Activated naive CD4-positive, alpha-beta T cell treated with anti-CD3 and anti-CD28 coated beads for 36 hours (primary cell): ENCODE results near the gene CHADL. TPM values are rescaled to one million over a fixed set of nuclear protein-coding genes. Genes with fewer than 3 reads are reported as not detected.

Source experiments
- CTCF ChIA-PET: fragments of 350-600 bp; sonication (Branson Sonifier 250); formaldehyde crosslinking; loops from one replicate; lab custom pipeline; 2021; ENCODE audit warnings: antibody characterized with exemption; lab: Charles Lee
- DNase-seq: peaks from one replicate; pipeline ENCODE4 v3.0.0-alpha.2; 2020
- H3K27ac Mint-ChIP-seq: one replicate; pipeline ENCODE4 v1.8.0; 2021; ENCODE audit warnings: mild to moderate bottlenecking, mixed read lengths
- H3K27me3 Mint-ChIP-seq: one replicate; pipeline ENCODE4 v1.8.0; 2021; ENCODE audit warnings: low read depth, mixed read lengths
- H3K36me3 Mint-ChIP-seq: one replicate; pipeline ENCODE4 v1.8.0; 2021; ENCODE audit warnings: low read depth, mixed read lengths
- H3K4me1 Mint-ChIP-seq: one replicate; pipeline ENCODE4 v1.8.0; 2021; ENCODE audit warnings: low read depth, mixed read lengths
- H3K4me3 Mint-ChIP-seq: one replicate; pipeline ENCODE4 v1.8.0; 2021; ENCODE audit warnings: mild to moderate bottlenecking, moderate library complexity, mixed read lengths
- H3K9me3 Mint-ChIP-seq: one replicate; pipeline ENCODE4 v1.8.0; 2021; ENCODE audit warnings: mixed read lengths
- intact Hi-C: fragments of 100-400 bp; cut with micrococcal nuclease; formaldehyde crosslinking; loops from one replicate; pipeline ENCODE4 v1.15.1; 2023
- total RNA-seq, 2 experiments: library from RNA; stranded (reverse); gene quantifications; one replicate each; pipeline ENCODE4 v1.2.3, GENCODE V29; 2021

Gene CHADL
- total RNA-seq, 2 experiments from 2014 or later = 0.17 TPM; not detected in 1

DNA sequence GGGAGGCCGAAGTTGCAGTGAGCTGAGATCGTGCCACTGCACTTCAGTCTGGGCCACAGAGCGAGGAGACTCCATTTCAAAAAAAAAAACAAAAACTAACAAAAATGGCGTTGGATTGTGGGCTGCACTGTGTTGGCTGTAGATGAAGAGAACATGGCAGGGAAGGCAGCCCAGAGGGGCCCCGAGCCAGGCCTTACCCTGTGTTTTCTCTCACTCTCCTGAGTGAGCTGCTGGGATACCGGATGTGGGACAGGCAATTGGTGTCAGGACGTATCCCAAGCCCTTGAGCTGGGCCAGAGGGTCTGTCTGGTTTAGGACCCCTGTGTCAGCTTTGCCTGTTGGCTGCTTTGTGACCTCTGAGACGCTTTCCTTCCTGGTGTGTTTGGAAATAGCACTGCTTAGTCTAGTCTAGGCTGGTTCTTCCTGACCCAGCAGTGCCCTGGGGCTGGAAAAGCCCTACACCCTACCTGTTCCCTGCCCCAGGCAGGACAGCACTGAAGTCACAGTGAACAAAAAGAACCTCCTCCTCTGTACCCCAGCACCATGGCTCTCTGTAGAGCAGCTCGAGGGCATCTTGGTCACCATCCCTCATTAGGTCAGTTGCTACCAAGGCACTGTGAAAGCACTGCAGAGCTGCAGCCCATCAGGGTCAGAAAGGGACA, 17.8 kb downstream of the CHADL start:
- peaks cover 32% of the 10 kb centered on the region for H3K36me3 Mint-ChIP-seq
- intact Hi-C loops = no loop called here
- DNase-seq = no peak
- H3K4me1 Mint-ChIP-seq = peaks cover 5% of the 10 kb centered on the region
- no peaks in the 10 kb centered on the region for H3K9me3 Mint-ChIP-seq
- no peak overlapping the region for H3K4me3 Mint-ChIP-seq
- H3K27ac Mint-ChIP-seq = no peak overlapping the region
- CTCF ChIA-PET = interaction anchor here (0.7 to 1.6 kb wide), 2 partner anchors 15 to 408 kb away, joined by 3 to 8 read pairs; no protein-coding TSS in a partner anchor
- H3K27me3 Mint-ChIP-seq = no peaks in the 10 kb centered on the region

GRCh38 chr22:41217553-41218157, 23.1 kb downstream of the CHADL start:
- Mint-ChIP-seq H3K4me3 (peak overlapping the region; percentile 63), H3K27me3 (no peaks in the 10 kb centered on the region), H3K4me1 (peaks cover 28% of the 10 kb centered on the region), H3K27ac (peak overlapping the region; percentile 90), H3K9me3 (no peaks in the 10 kb centered on the region), H3K36me3 (peaks cover 38% of the 10 kb centered on the region)
- intact Hi-C loops = loop anchor here (1.0 to 5.0 kb wide), 8 partner anchors 12 to 295 kb away; partner anchors contain the start of genes L3MBTL2 and RBX1
- DNase-seq = peak; percentile 84
- CTCF ChIA-PET = interaction anchor here (1.1 kb wide), 3 partner anchors 19 to 295 kb away, joined by 3 to 5 read pairs (median 4); no protein-coding TSS in a partner anchor

DNA sequence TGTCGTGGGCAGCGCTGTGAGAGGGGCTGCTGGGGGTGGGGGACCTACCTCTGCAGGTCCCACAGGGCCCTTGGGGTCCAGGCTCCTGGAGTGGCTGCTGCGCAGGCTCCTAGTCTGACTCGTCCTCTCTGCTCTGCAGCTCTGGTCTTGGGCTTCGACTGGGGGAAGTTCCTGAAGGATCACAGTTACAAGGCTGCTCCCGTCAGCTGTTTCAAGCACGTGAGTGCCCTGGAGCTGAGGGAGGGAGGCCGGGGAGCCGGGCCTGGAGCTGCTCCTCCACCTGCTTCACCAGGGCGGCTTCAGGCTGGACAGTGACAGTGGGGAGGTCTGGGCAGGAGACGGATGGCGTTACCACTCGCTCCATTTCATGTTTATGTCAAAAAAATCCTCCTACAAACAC, 23.7 kb downstream of the CHADL start:
- CTCF ChIA-PET = interaction anchor here (1.1 kb wide), 2 partner anchors 20 to 294 kb away, joined by 4 to 5 read pairs; no protein-coding TSS in a partner anchor

DNA sequence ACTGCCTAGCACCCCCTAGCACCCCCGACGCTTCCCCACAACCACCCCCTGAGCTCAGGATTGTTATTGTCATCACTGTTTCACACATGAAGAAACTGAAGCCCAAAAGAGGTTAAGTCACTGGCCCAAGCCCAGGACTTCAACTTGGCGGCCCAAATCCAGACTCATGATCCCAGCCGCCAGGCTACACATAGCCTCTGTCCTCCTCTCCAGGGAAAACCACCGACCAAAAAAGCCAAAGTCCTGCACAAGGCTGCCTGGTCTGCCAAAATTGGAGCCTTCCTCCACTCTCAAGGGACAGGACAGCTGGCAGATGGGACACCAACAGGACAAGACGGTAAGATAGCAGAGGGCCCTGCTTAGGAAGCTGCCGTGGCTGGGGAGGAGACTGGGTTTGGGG, 24.8 kb downstream of the CHADL start:
- H3K27me3 Mint-ChIP-seq = no peaks in the 10 kb centered on the region
- peak overlapping the region; percentile 90 for H3K27ac Mint-ChIP-seq
- no peak for DNase-seq
- H3K4me1 Mint-ChIP-seq = peaks cover 28% of the 10 kb centered on the region
- no peak overlapping the region for H3K4me3 Mint-ChIP-seq
- H3K9me3 Mint-ChIP-seq = no peaks in the 10 kb centered on the region
- peaks cover 37% of the 10 kb centered on the region for H3K36me3 Mint-ChIP-seq
- CTCF ChIA-PET = no interaction called here
- intact Hi-C loops = loop anchor here (2.0 to 5.0 kb wide), 2 partner anchors 17 to 294 kb away; no protein-coding TSS in a partner anchor

More for the DNA sequence above, 23.7 kb downstream of the CHADL start:
- no peaks in the 10 kb centered on the region for H3K27me3 Mint-ChIP-seq
- no peaks in the 10 kb centered on the region for H3K9me3 Mint-ChIP-seq
- H3K4me1 Mint-ChIP-seq = peaks cover 28% of the 10 kb centered on the region
- H3K4me3 Mint-ChIP-seq = peak overlapping the region; percentile 47
- intact Hi-C loops = loop anchor here (1.0 to 5.0 kb wide), 8 partner anchors 12 to 295 kb away; partner anchors contain the start of genes L3MBTL2 and RBX1
- peaks cover 40% of the 10 kb centered on the region for H3K36me3 Mint-ChIP-seq
- no peak for DNase-seq
- peak overlapping the region; percentile 90 for H3K27ac Mint-ChIP-seq

DNA sequence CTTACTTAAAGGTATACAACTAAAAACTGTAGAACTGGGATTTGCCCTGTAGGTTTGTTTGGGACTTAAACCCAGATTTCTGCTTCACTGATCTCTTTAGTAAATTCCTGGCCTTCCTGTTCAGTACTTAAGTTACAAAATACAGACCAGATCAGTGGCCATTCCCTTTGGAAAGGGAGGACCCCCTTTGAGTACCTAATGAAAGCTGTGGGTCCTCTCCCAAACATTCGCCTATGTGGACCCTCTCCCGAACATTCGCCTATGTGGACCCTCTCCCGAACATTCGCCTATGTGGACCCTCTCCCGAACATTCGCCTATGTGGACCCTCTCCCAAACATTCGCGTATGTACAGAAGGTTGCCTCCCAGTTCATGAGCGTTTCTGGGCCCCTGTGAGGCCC, 25.3 kb downstream of the CHADL start:
- peaks cover 37% of the 10 kb centered on the region for H3K36me3 Mint-ChIP-seq
- CTCF ChIA-PET = no interaction called here
- H3K9me3 Mint-ChIP-seq = no peaks in the 10 kb centered on the region

DNA sequence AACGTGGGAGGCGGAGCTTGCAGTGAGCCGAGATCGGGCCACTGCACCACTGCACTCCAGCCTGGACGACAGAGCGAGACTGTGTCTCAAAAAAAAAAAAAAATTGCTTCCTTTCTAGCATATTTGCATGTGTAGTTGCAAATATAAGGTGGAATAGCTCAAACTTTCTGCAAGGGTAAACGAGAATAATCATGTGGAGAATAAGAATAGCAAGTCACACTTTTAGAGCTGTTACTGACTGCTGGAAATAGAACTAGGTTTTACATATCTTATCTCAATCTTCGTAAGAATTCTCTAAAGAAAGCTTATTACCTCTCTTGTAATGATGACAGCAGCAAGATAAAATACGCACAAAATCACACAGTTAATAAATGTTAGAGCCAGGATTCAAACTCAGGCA, 34.0 kb downstream of the CHADL start:
- Mint-ChIP-seq H3K27me3 (no peaks in the 10 kb centered on the region), H3K36me3 (peaks cover 13% of the 10 kb centered on the region), H3K4me1 (peaks cover 33% of the 10 kb centered on the region), H3K27ac (peak overlapping the region; percentile 56), H3K4me3 (peak overlapping the region; percentile 60), H3K9me3 (no peaks in the 10 kb centered on the region)
- intact Hi-C loops = no loop called here
- DNase-seq = no peak
- CTCF ChIA-PET = interaction anchor here (1.3 to 1.7 kb wide), 2 partner anchors 31 to 284 kb away, joined by 8 to 9 read pairs; no protein-coding TSS in a partner anchor

More for the DNA sequence above, 25.3 kb downstream of the CHADL start:
- peaks cover 28% of the 10 kb centered on the region for H3K4me1 Mint-ChIP-seq
- no peak overlapping the region for H3K27ac Mint-ChIP-seq
- intact Hi-C loops = loop anchor here (5.0 kb wide), 1 partner anchor 293 kb away; no protein-coding TSS in a partner anchor
- H3K27me3 Mint-ChIP-seq = no peaks in the 10 kb centered on the region
- no peak for DNase-seq
- no peak overlapping the region for H3K4me3 Mint-ChIP-seq

GRCh38 chr22:41204992-41205900, 35.5 kb downstream of the CHADL start, which contains the start of gene L3MBTL2:
TSS of gene L3MBTL2 (plus strand) at chr22:41205312. CDS start at chr22:41205363, 51 bp downstream.
- peak within 1 kb of the TSS; percentile 88 for H3K4me3 Mint-ChIP-seq
- H3K4me1 Mint-ChIP-seq = peaks cover 33% of the 10 kb centered on the region
- CTCF ChIA-PET = no interaction called here
- no peaks in the 10 kb centered on the region for H3K9me3 Mint-ChIP-seq
- no peaks in the 10 kb centered on the region for H3K27me3 Mint-ChIP-seq
- H3K36me3 Mint-ChIP-seq = peaks cover 9% of the 10 kb centered on the region
- peak; percentile 99 for DNase-seq
- peak within 1 kb of the TSS; percentile 86 for H3K27ac Mint-ChIP-seq
- intact Hi-C loops = loop anchor here (1.0 kb wide), 7 partner anchors 12 to 416 kb away; partner anchors contain the start of genes ACO2, DESI1, RANGAP1 and RBX1

DNA sequence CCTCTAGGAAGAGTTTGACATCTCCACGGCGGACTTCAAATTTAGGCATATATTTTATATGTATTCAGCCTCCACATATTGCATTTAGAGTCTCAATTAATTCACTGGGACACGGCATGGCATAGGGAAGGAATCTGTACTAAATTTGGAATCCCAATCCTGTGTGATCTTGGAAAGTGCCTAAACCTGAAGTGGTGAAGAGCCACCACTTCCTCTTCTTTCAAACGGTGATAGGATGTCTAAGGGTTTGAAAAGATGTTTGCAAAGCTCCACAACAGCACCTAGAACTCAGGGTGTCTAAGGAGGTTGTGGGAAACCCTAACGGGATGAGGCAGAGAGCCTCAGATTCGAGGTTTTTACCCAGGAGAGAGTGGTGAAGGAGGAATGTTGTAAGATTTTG, 36.7 kb downstream of the CHADL start:
- no peaks in the 10 kb centered on the region for H3K9me3 Mint-ChIP-seq
- no peak overlapping the region for H3K27ac Mint-ChIP-seq
- intact Hi-C loops = no loop called here
- DNase-seq = no peak
- peaks cover 3% of the 10 kb centered on the region for H3K36me3 Mint-ChIP-seq
- no peak overlapping the region for H3K4me3 Mint-ChIP-seq
- H3K4me1 Mint-ChIP-seq = peaks cover 28% of the 10 kb centered on the region
- CTCF ChIA-PET = no interaction called here
- no peaks in the 10 kb centered on the region for H3K27me3 Mint-ChIP-seq

DNA sequence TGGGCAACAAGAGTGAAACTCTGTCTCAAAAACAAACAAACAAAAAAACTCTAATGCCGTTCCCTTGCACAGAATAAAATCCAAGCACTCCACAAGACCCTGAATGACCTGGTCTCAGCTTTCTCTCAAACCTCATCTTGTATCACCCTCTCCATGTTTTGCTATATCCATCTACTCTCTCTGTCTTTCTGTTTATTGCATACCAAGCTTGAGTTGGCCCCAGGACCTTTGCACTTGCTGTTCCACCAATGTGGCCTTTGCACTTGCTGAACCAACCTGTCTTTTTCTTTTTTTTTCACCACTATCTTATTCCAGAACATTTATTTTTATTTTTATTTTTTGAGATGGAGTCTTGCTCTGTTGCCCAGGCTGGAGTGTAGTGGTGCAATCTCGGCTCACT, 37.6 kb downstream of the CHADL start:
- no peaks in the 10 kb centered on the region for H3K9me3 Mint-ChIP-seq

DNA sequence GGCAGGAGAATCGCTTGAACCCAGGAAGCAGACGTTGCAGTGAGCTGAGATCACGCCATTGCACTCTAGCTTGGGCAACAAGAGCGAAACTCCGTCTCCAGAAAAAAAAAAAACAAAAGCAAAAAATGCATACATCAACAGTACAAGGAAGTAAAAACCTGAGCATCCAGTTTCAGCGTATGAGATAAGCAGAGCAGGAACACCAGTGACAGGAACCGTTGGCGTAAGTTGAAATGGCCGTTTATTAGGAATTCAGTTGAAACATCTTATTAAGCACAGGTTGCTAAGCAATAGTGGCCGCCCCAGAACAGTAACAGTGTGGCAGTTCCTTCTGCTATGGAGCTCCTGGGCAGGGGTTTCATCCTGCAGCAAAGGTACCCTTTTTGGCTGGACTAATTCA, 39.6 kb downstream of the CHADL start:
- no peak overlapping the region for H3K27ac Mint-ChIP-seq
- H3K27me3 Mint-ChIP-seq = no peaks in the 10 kb centered on the region
- CTCF ChIA-PET = no interaction called here
- DNase-seq = no peak
- H3K36me3 Mint-ChIP-seq = peaks cover 3% of the 10 kb centered on the region
- intact Hi-C loops = no loop called here
- no peak overlapping the region for H3K4me3 Mint-ChIP-seq
- H3K4me1 Mint-ChIP-seq = peaks cover 22% of the 10 kb centered on the region
- no peaks in the 10 kb centered on the region for H3K9me3 Mint-ChIP-seq

More for the DNA sequence above, 37.6 kb downstream of the CHADL start:
- no peak overlapping the region for H3K4me3 Mint-ChIP-seq
- CTCF ChIA-PET = no interaction called here
- peaks cover 31% of the 10 kb centered on the region for H3K4me1 Mint-ChIP-seq
- no peak overlapping the region for H3K27ac Mint-ChIP-seq
- H3K27me3 Mint-ChIP-seq = no peaks in the 10 kb centered on the region
- peaks cover 3% of the 10 kb centered on the region for H3K36me3 Mint-ChIP-seq
- DNase-seq = no peak
- intact Hi-C loops = no loop called here

GRCh38 chr22:41198027-41198580, 42.6 kb downstream of the CHADL start:
- H3K27me3 Mint-ChIP-seq = no peaks in the 10 kb centered on the region
- intact Hi-C loops = loop anchor here (2.0 kb wide), 1 partner anchor 19 kb away; no protein-coding TSS in a partner anchor

More at GRCh38 chr22:41198027-41198580, 42.6 kb downstream of the CHADL start:
- Mint-ChIP-seq H3K27ac (no peak overlapping the region), H3K36me3 (no peaks in the 10 kb centered on the region), H3K4me3 (peak overlapping the region; percentile 80), H3K4me1 (peaks cover 8% of the 10 kb centered on the region), H3K9me3 (no peaks in the 10 kb centered on the region)
- peak; percentile 80 for DNase-seq
- CTCF ChIA-PET = interaction anchor here (1.5 to 2.4 kb wide), 2 partner anchors 17 to 39 kb away, joined by 3 to 9 read pairs; no protein-coding TSS in a partner anchor
